HepG2 (cell line): ENCODE results near the gene CASKIN2. TPM values are rescaled to one million over a fixed set of nuclear protein-coding genes. Genes with fewer than 3 reads are reported as not detected.

Experiments used
- ATAC-seq: fragments of 200-7000 bp; cut with Tn5 transposase; 3 replicates; pipeline ENCODE4 v1.9.1; 2020; ENCODE audit warnings: mild to moderate bottlenecking, moderate library complexity
- BruUV-seq: library from RNA; stranded (reverse); fragments of 400-500 nt; replicated peaks from 2 replicates; lab custom pipeline; 2021; lab: Mats Ljungman, UMichigan
- CTCF ChIA-PET: fragments of 300-600 bp; formaldehyde crosslinking; extraction: SDS; loops from one replicate; lab custom pipeline; 2021; ENCODE audit warnings: low total read pairs, inconsistent platforms, low intra/inter-chr PET ratio; lab: Yijun Ruan, JAX
- POLR2A ChIA-PET: fragments of 350-600 bp; sonication (Branson Sonifier 250); formaldehyde crosslinking; loops from one replicate; lab custom pipeline; 2020; ENCODE audit warnings: antibody characterized with exemption, inconsistent platforms; lab: Yijun Ruan, JAX
- DNase-seq: peaks from one replicate; pipeline ENCODE4 v3.0.0-alpha.2; 2015; ENCODE audit warnings: low spot score
- FAIRE-seq: peaks from 3 replicates; lab custom pipeline; 2011; peaks lifted over from hg19 to GRCh38; lab: Jason Lieb, UNC
- H2AFZ ChIP-seq: one replicate; pipeline ENCODE4 v1.6.1; 2011; ENCODE audit warnings: low read length, inconsistent platforms
- H3K27ac ChIP-seq: fragments of 300-600 bp; 3 replicates; pipeline ENCODE4 v1.8.0; 2011; ENCODE audit warnings: mixed run types, mild to moderate bottlenecking, mixed read lengths, low read length, inconsistent platforms; ENCODE audit not compliant: insufficient read depth; ENCODE audit errors: extremely low read length
- H3K27me3 ChIP-seq, 2 experiments: fragments of 200-600 bp in 1 of 2; 2 replicates in 1 of 2; 3 replicates in 1 of 2; pipeline versions ENCODE4 v1.6.0 to v1.8.0; 2011; ENCODE audit warnings: low read length in 2 of 2, mild to moderate bottlenecking in 2 of 2, moderate library complexity in 2 of 2, inconsistent platforms in 1 of 2; ENCODE audit not compliant: insufficient read depth in 2 of 2, control insufficient read depth in 1 of 2
- H3K36me3 ChIP-seq, 2 experiments: fragments of 200-600 bp in 1 of 2; replicated peaks in 1 of 2; 2 replicates in 1 of 2; 3 replicates in 1 of 2; pipeline versions ENCODE4 v1.5.1 to v1.8.0; 2011; ENCODE audit warnings: low read length in 2 of 2, inconsistent platforms in 1 of 2; ENCODE audit not compliant: insufficient read depth in 2 of 2, control insufficient read depth in 1 of 2
- H3K4me1 ChIP-seq: 2 replicates; pipeline ENCODE4 v1.5.1; 2012; ENCODE audit warnings: low read length, inconsistent platforms; ENCODE audit not compliant: insufficient read depth
- H3K4me2 ChIP-seq: 2 replicates; pipeline ENCODE4 v1.6.0; 2011; ENCODE audit warnings: low read depth, low read length, inconsistent platforms
- H3K4me3 ChIP-seq, 3 experiments: fragments of 200-600 bp in 1 of 3; sonication (generic), shearing (Covaris generic) in 1 of 3; replicated peaks in 1 of 3; 2 replicates each; pipeline ENCODE4 v1.5.1; 2011 to 2016; ENCODE audit warnings: low read length in 3 of 3, inconsistent platforms in 2 of 3, low read depth in 2 of 3, mild to moderate bottlenecking in 2 of 3, control low read depth in 1 of 3, mixed read lengths in 1 of 3; ENCODE audit not compliant: insufficient read depth in 1 of 3
- H3K79me2 ChIP-seq: one replicate; pipeline ENCODE4 v1.6.1; 2011; ENCODE audit warnings: low read length, inconsistent platforms; ENCODE audit not compliant: insufficient read depth
- H3K9ac ChIP-seq: 2 replicates; pipeline ENCODE4 v1.6.0; 2011; ENCODE audit warnings: mild to moderate bottlenecking, low read depth, low read length, inconsistent platforms; ENCODE audit not compliant: insufficient read depth
- H3K9me3 ChIP-seq: 2 replicates; pipeline ENCODE4 v1.5.1; 2012; ENCODE audit warnings: mild to moderate bottlenecking, low read length
- H4K20me1 ChIP-seq: 2 replicates; pipeline ENCODE4 v1.6.0; 2011; ENCODE audit warnings: inconsistent platforms, mild to moderate bottlenecking, low read length, moderate library complexity; ENCODE audit not compliant: insufficient read depth
- HNF4G ChIP-seq, 2 experiments: sonication (generic) in 1 of 2; formaldehyde crosslinking in 1 of 2; IDR thresholded peaks; 2 replicates each; pipeline versions ENCODE4 v1.4.0 to v1.6.1; 2011 to 2020; ENCODE audit warnings: borderline replicate concordance in 2 of 2, low read depth in 2 of 2, mild to moderate bottlenecking in 2 of 2, low read length in 1 of 2, missing genetic modification reagents in 1 of 2, moderate library complexity in 1 of 2
- MAX ChIP-seq: IDR thresholded peaks from 2 replicates; pipeline ENCODE4 v1.6.1; 2012; ENCODE audit warnings: inconsistent platforms
- SMARCC2 ChIP-seq: fragments of 450-650 bp; IDR thresholded peaks from 2 replicates; pipeline ENCODE4 v1.6.1; 2017; ENCODE audit warnings: antibody characterized with exemption, mild to moderate bottlenecking
- ZMYM3 ChIP-seq: sonication (generic); formaldehyde crosslinking; IDR thresholded peaks from 2 replicates; pipeline ENCODE4 v1.5.1; 2020; ENCODE audit warnings: mild to moderate bottlenecking, missing genetic modification reagents
- ZNF331 ChIP-seq: sonication (generic); formaldehyde crosslinking; IDR thresholded peaks from 2 replicates; pipeline ENCODE4 v1.4.0; 2020; ENCODE audit warnings: missing genetic modification reagents
- ZNF33B ChIP-seq: sonication (generic); formaldehyde crosslinking; IDR thresholded peaks from 2 replicates; pipeline ENCODE4 v1.5.1; 2020; ENCODE audit warnings: mild to moderate bottlenecking, missing genetic modification reagents
- ZNF768 ChIP-seq: sonication (generic); formaldehyde crosslinking; IDR thresholded peaks from 2 replicates; pipeline ENCODE4 v1.4.0; 2020; ENCODE audit warnings: missing genetic modification reagents
- WGBS: methylation state at CpG from one replicate; pipeline ENCODE4 v1.1.6; 2017; ENCODE audit warnings: low lambda C conversion rate; 5-methylcytosine and 5-hydroxymethylcytosine counted together
- in situ Hi-C: cut with HindIII; loops from 2 replicates; pipeline ENCODE4 v1.10.0; 2017; ENCODE audit warnings: low pct_unique_long_range_greater_than_20kb; ENCODE audit not compliant: extremely low pct_ligation_motif_present
- intact Hi-C: fragments of 100-400 bp; cut with micrococcal nuclease; formaldehyde crosslinking; loops from one replicate; pipeline ENCODE4 v1.10.0; 2022; ENCODE audit not compliant: unreplicated experiment
- polyA plus RNA-seq, 8 experiments: library from polyadenylated mRNA; depleted of rRNA in 3 of 8; stranded (reverse) in 7 of 8; unstranded in 1 of 8; fragments of >200 nt; fragmentation: Illumina TruSeq in 4 of 8; extraction: Trizol in 4 of 8; gene quantifications; 2 replicates each; pipeline versions ENCODE4 v1.2.1 to v1.2.3, GENCODE V29; 2011 to 2016; ENCODE audit warnings: low read depth in 4 of 8, missing spikeins in 1 of 8, mixed read lengths in 1 of 8; ENCODE audit not compliant: insufficient read depth in 1 of 8
- total RNA-seq, 5 experiments: library from RNA; depleted of rRNA; stranded (reverse); fragments of >200 nt; fragmentation: Illumina TruSeq; extraction: Trizol; gene quantifications; 2 replicates each; pipeline ENCODE4 v1.2.3, GENCODE V29; 2016; ENCODE audit warnings: low read depth in 1 of 5
- TF ChIP-seq, protein P1 (sequence below): IDR thresholded peaks from 2 replicates; pipeline ENCODE4 v1.6.1; 2016
- TF ChIP-seq, protein P2 (sequence below): sonication (generic); formaldehyde crosslinking; IDR thresholded peaks from 2 replicates; pipeline ENCODE4 v1.4.0; 2020; ENCODE audit warnings: missing genetic modification reagents, low read depth, mild to moderate bottlenecking, borderline replicate concordance

Gene CASKIN2
- total and polyA plus RNA-seq, 2 of the 13 experiments (the other 11 are each of a cell fraction or from before 2014, with no cell fraction given) = 5.2 to 7.8 TPM

DNA sequence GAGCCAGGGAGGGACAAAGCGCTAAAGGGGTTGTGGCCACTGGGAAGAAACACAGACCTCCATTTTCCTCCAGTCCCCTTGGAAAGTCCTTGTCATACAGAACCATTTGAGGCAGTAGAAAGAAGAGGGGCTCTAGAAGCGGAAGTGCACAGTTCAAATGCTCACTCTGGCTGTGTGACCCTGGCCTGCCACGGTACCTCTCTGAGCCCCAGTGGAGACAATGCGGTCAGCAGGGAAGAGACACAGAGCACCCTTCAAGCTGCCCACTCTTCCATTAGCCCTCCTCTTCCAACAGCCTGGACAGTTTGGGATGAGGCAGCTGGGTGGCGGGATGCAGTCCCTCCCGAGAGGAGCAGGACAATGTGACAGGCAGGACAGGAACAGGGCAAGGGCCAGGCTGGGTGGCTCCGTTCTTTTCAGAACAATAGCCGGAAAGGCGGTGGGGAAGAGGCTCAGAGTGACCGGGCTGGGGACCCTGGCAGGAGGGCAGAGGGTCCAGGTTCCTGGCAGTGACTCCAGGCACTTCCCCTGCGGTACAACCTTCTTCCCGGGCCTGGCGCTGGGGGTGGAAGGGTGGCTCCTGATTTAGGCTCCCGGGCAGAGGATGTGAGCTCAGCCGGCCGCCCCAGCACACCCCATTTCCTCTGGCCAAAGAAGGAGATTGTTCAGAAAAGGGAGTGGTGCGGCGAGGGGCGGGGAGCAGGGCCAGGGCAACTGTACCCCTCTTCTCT is 5.6 kb downstream of the CASKIN2 start:
- FAIRE-seq (no peak), ATAC-seq (no peak), DNase-seq (no peak)
- no TSS peak for BruUV-seq
- Histone ChIP-seq H3K27me3 (no peaks in the 10 kb centered on the region; a peak in 1 of 5 replicates), H3K79me2 (peaks cover 2% of the 10 kb centered on the region), H3K36me3 (peaks cover 4 to 21% of the 10 kb centered on the region in 2 experiments; a peak in 4 of 5 replicates), H2AFZ (no peak overlapping the region), H3K9ac (no peak overlapping the region), H4K20me1 (peaks cover 5% of the 10 kb centered on the region; the same call in 1 of the 2 replicates), H3K4me3 (no peak overlapping the region), H3K4me1 (peaks cover 72% of the 10 kb centered on the region), H3K9me3 (no peaks in the 10 kb centered on the region), H3K27ac (no peak overlapping the region), H3K4me2 (no peak overlapping the region)
- intact Hi-C loops = loop anchor here (5.0 kb wide), 1 partner anchor 52 kb away; the partner anchor contains the start of gene TMEM94
- TF ChIP-seq ZMYM3 (CRISPR knock-in tag) = peak; percentile 85
- no peak for TF ChIP-seq ZNF33B (CRISPR knock-in tag)
- TF ChIP-seq HNF4G (IDR thresholded peaks at IDR 0.05; ENCODE audit: borderline replicate concordance, low read depth, low read length) = no peak
- TF ChIP-seq HNF4G (CRISPR knock-in tag; IDR thresholded peaks at IDR 0.05; ENCODE audit: borderline replicate concordance, low read depth) = no peak
- 0 out of 2 replicates have a peak, but pooled peaks have one; percentile 23 for TF ChIP-seq MAX
- no peak for TF ChIP-seq SMARCC2
- TF ChIP-seq ZNF331 = no peak
- TF ChIP-seq, protein P1, sequence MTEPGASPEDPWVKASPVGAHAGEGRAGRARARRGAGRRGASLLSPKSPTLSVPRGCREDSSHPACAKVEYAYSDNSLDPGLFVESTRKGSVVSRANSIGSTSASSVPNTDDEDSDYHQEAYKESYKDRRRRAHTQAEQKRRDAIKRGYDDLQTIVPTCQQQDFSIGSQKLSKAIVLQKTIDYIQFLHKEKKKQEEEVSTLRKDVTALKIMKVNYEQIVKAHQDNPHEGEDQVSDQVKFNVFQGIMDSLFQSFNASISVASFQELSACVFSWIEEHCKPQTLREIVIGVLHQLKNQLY = no peak
- TF ChIP-seq ZNF768 (CRISPR knock-in tag) = peak; percentile 99
- TF ChIP-seq, protein P2, sequence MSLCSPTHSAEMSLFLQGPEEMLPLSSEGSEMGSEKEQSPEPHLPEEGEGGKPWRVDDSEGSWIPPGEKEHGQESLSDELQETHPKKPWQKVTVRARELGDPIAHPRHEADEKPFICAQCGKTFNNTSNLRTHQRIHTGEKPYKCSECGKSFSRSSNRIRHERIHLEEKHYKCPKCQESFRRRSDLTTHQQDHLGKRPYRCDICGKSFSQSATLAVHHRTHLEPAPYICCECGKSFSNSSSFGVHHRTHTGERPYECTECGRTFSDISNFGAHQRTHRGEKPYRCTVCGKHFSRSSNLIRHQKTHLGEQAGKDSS (CRISPR knock-in tag) = no peak
- POLR2A ChIA-PET = interaction anchor here (1.4 to 1.6 kb wide), 2 partner anchors 16 to 270 kb away, joined by 4 to 6 read pairs; partner anchors contain the start of gene LLGL2
- WGBS = 94% methylated on average over 19 of the region's 19 CpGs
- CTCF ChIA-PET = no interaction called here
- in situ Hi-C loops = loop anchor here (5.0 kb wide), 1 partner anchor 82 kb away; no protein-coding TSS in a partner anchor
